NCI-H146 (cell line): ENCODE results near the gene HMX3.

Source experiments
- DNase-seq: peaks from one replicate; lab custom pipeline; 2025; lab: John Stamatoyannopoulos, UW

HMX3 gene

GRCh38 chr10:123135415-123136141 is at the start of gene HMX3:
HMX3 (plus strand) TSS chr10:123135970; CDS start chr10:123136051, 81 bp downstream.
- peak; percentile 83 for DNase-seq

- no peak for DNase-seq
These were observed 49.5 kb upstream of the HMX3 start for GRCh38 chr10:123086281-123086680.

GRCh38 chr10:123087348-123087747 is 48.4 kb upstream of the HMX3 start:
- no peak for DNase-seq

GRCh38 chr10:123087786-123088185 is 48.0 kb upstream of the HMX3 start:
- no peak for DNase-seq

GRCh38 chr10:123092635-123093414 is 42.9 kb upstream of the HMX3 start:
- DNase-seq, result no peak

- DNase-seq, result no peak
These were observed 42.3 kb upstream of the HMX3 start for GRCh38 chr10:123093489-123093888.

GRCh38 chr10:123096452-123096851 is 39.3 kb upstream of the HMX3 start:
- no peak for DNase-seq

GRCh38 chr10:123097039-123097438 is 38.7 kb upstream of the HMX3 start:
- DNase-seq, result peak; percentile 58

- no peak for DNase-seq
These were observed 35.6 kb upstream of the HMX3 start for GRCh38 chr10:123100030-123100762.

- peak; percentile 25 for DNase-seq
These were observed 33.9 kb upstream of the HMX3 start for GRCh38 chr10:123101872-123102271.

- DNase-seq, result peak; percentile 90
These were observed 33.1 kb upstream of the HMX3 start for GRCh38 chr10:123102673-123103072.

GRCh38 chr10:123103944-123104343 is 31.8 kb upstream of the HMX3 start:
- DNase-seq, result peak; percentile 66

- no peak for DNase-seq
These were observed 26.3 kb upstream of the HMX3 start for GRCh38 chr10:123109466-123109865.

GRCh38 chr10:123117644-123118417 is 17.9 kb upstream of the HMX3 start:
- DNase-seq, result peak; percentile 62

GRCh38 chr10:123119081-123119480 is 16.7 kb upstream of the HMX3 start:
- no peak for DNase-seq

- no peak for DNase-seq
These were observed 9.5 kb upstream of the HMX3 start for GRCh38 chr10:123126246-123126645.

- no peak for DNase-seq
These were observed 6.0 kb upstream of the HMX3 start for GRCh38 chr10:123129618-123130271.

GRCh38 chr10:123132576-123133477 is 2.9 kb upstream of the HMX3 start:
- peak; percentile 88 for DNase-seq

GRCh38 chr10:123133541-123134342 is 2.0 kb upstream of the HMX3 start:
- no peak for DNase-seq
